ENCODE data around the gene DHX36.

DHX36 gene

DNA sequence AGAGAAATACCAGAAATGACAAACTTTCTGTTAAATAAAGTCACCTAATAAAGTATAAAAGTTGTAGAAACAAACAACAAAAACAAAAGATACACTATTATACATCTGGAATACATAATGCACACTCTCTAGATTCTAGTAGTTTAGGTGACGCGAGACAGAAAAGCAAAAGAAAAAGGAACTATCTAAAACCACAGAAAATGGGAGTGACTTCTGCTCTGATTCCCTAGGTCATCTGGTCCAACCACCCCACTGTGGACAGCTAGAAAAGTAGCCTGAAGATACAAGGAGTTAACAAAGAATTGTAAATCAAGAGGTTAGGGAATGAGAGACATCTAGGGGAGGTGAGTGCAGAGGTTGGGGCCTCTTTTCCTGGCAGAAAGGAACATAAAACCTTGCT lies 39.1 kb downstream of the DHX36 start:
- no peak for DNase-seq

DNA sequence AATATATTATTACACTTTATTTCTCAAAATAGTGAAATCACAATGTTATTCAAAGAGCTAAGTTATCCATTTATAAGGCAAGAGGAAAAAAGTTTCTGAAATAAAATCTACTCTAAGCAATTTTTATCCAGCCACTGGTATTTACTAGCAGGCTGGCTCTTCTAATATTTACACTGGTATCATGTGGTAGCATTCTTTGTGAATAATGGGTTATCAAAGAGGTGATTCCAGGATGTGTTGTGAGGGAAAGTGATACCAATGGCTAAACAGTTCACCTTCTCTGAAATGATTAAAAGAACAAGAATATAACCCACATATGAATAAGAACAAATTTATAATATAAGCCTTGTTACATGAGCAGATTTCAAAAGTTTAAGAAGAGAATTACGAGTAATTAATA lies 44.1 kb downstream of the DHX36 start:
- DNase-seq: no peak

DNA sequence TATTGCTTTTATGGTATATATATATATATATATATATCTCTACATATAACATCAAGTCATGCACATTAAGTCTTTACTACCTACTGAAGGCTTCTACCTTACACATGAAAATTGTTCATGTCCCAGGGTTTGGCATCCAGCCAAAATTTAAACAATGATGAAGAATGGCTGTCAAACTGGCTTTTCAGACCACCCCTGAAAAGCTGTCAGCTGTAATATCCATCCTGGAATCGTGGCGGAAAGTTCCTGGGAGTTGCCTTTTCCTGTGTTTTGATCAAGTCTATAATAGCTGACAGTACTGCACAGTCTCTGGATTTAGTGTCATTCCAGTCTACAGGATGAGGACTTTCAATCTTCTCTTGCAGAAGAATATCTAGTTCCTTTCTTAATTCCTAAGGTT lies 48.3 kb downstream of the DHX36 start:
- no peak for DNase-seq

- no peak for DNase-seq
Measured at GRCh38 chr3:154275292-154275691, 49.0 kb downstream of the DHX36 start.

DNA sequence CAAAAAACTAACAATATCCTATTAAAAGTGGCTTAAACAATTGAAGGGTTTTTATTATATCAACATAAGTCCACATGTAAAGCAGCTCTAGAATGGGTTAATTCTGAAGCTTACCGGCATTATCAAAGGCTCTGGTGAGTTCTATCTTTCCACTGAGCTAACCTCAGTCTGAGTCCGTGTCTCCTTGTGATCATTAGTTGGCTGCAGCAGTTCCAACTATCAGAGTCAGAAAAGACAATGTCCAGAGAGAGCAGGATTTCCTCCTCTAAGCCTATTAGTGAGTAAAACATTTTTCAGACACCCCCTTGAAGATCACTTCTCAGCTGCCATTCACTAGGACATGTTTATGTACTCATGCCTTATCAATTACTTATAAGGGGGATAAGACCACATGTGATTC lies 49.9 kb downstream of the DHX36 start:
- DNase-seq: no peak

DNA sequence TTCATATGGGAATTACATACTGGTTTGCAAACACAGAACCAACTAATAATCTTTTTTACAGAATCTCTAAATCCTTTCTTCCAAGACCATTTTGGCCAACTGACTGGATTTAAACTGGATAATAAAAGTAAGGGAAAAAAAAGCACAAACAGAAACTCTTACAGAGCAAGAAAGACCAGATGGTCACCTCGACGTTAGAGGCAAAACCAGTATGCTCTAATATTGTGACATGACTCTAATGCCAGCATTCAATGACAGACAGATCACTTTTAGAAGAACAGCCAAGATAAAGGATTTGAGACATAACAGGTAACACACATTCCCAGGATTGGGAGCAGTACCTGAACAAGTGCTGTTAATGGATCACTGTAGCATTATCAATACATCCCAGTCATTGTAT lies 50.9 kb downstream of the DHX36 start:
- DNase-seq: no peak

- no peak for DNase-seq
Measured at GRCh38 chr3:154254527-154254926, 69.8 kb downstream of the DHX36 start.

- DNase-seq: peak; percentile 90
Measured at GRCh38 chr3:154252759-154253638, 71.3 kb downstream of the DHX36 start.

- no peak for DNase-seq
Measured at GRCh38 chr3:154251610-154252009, 72.7 kb downstream of the DHX36 start.

- no peak for DNase-seq
Measured at GRCh38 chr3:154250291-154250690, 74.0 kb downstream of the DHX36 start.

DNA sequence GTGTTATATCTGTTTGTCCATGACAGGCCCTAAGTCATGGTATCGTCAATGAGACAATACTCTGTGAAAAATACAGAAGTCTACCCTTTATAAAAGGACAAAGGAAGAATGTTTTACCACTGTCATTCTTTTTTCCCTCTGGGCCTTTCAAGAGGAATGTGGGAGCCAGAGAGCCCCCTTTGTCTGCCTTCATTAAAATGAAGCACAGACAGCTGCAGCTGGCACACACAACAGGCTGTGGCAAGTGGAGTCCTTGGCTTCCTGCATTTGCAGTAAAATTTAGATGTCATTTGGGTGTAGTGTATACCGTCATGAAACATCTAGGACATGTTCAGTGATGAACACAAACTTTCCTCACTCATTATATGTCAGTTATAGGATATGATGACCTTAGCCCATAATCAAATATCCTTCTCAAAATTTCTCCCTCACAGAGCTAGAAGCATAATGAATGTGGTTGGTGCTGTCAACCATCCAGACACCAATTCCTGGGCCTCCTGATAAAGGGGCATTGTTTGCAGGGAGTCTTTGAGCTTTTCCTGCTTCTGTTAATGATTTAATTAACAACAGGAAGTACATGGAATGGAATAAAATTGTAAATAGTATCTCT lies 76.4 kb downstream of the DHX36 start:
- DNase-seq: no peak

DNA sequence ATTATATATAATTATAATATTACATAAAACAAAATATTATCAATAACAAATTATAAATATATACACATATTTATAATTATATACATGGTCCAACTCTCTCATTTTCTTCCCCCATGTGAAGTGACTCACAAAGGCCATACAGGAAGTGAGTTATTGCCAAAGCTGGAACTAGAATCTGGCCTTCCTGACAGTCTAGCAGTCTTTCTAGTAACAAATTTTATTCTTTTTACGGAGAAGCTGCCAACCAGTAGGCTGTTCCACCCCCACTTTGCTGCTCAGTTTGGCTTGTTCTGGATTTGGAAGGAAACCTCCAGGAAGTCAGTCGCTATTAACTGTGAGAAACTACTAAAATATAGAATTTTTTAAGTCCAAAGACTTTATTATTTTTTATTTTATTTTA lies 79.6 kb downstream of the DHX36 start:
- no peak for DNase-seq

DNA sequence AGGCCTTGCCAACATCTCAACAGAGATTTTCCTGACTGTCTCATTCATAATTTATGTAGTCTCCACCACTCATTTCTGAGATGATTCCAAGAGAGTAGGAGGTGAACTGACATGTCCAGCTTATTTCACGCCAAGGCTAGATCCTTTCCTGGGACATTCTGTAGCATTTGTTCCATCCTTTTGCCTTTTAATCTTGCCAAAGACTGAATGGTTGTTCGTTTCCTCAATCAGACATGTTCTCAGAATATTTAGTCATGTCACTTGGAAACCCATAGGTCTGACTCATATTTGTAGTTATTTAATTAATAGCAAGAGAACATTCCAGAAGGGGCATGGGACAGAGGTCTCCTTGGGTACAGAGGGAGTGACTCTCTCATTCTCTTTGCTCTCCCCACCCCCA lies 80.9 kb downstream of the DHX36 start:
- no peak for DNase-seq

DNA sequence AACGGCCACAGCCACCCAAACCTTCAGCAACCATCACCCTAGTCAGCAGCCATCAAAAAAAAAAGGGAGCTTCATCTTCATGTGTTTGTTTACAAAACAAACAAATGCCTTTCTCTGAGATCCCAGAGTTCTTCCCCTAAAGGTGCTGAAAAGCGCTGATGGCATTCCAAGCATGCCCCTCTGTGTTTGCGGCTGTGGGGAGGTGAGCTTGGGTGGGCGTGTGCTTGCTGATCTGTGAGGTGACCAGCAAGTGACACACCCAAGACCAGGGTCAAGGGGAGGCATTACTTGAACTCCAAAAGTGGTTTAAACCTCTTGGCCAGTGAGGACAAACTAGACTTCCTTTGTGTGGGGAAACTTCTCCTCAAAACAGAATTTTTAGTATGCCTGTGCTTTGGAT lies 81.5 kb downstream of the DHX36 start:
- no peak for DNase-seq

DNA sequence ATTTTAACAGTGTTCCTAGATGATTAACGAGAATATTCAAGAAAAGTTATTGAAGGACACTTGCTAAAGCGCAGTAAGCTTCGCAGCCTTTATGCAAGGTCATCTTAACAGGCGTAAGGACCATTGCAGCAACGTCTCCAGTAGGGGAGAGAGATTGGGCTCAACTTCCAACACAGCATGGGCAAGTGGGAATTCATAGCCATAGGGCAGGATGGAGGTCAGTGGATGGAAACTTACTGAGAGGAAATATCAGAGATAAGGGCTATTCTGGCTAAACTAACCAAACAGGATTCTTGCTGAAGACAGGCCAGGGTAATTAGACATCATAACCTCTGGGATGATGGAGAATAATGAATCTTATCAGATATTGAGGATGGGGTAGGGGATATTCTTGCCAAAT lies 82.8 kb downstream of the DHX36 start:
- DNase-seq: no peak

DNA sequence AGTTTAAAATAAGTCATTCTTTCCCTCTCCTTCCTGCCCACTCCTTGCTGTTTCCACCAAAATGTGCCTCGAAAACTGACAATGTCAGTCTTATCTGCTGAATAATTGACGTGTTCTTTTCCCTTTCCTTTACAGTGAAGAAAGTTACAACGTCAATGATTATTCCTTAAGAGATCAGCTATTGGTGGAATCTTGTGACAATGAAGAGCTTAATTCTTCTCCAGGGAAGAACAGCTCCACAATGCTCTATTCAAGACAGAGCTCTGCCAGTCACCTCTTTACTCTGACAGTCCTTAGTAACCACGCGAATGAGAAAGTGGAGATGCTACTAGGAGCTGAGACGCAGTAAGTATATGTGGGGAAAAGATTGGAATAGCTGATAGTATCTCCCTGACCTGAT lies 84.1 kb downstream of the DHX36 start:
- no peak for DNase-seq

DNA sequence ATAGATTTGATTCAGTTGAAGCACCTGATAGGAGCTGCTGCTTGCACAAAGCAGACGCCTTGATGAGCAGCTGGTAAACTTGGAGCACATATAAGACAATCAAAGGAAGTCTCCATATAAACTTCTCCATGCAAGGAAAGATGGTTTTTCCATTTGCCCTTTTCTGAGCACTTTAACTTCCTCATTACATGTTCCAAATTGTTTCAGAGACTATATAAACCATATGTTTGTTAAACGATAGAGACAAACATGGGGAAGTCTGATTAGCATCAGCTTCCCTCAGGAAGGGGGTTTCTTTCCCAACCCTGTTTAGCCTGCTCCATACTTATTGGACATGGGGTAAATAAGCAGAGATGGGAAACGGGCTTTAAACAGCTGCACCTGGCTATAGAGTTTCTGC lies 88.0 kb downstream of the DHX36 start:
- no peak for DNase-seq

- DNase-seq: no peak
Measured at GRCh38 chr3:154235330-154235729, 89.0 kb downstream of the DHX36 start.

DNA sequence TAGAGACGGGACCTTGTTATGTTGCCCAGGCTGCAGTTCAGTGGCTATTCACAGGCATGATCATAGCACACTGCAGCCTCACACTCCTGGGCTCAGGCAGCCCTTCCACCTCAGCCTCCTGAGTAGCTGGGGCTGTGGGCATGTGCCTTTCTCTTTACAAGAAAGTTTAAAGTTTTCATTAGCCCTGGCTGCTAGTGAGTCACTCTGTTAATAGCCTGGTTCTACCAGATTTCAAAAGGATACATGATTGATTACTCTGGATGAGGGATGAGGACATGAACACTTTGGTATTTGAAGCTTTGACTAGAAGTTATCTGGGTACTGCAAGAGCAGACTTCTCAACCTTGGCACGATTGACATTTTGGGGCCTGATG lies 95.1 kb downstream of the DHX36 start:
- no peak for DNase-seq

DNA sequence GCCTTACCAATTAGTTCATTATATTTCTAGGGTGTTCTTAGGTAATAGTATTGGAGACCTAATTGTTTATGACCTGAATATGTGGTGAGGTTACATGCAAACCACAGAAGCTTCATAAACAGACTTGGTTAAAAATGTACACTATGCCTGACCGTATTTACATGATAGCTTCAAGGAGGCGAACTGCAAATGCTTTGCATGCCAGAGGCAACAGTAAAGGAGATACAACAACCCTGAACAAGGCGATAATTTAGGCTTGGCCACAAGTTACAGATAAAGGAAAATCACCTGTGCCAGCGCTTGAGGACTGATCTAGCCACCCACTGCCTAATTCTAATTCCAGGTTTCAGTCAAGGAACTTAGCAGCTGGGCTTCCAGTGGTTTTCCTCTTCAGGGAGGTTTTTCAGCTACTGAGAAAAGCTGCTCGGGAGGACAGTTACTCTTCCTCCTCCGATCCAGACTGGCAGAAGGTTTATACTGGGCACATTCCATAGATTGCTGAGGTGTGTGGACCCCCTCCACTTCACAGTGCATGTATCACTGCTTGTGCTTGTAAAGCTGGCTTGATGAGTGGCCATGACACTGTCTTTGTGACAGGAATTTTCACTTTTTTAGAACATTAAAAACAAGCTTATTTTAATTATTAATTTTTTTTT lies 95.6 kb downstream of the DHX36 start:
- DNase-seq: no peak

DNA sequence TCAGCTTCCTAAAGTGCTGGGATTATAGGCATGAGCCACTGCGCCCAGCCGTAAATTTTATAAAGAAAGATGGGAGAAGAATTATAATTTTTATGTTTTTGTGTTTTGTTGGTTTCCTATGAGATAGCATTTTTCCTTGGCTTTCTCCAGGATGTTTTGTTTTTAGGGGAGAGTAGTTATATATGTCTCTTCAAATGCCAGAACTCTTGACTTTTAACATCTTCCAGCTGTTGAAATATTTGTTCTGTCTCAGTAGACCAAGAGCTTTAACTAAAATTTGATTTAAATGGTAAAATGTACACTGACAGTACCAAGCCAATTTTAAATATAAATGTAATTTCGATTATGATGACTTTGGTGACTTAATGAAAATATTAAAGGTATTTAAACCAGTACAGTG lies 96.8 kb downstream of the DHX36 start:
- DNase-seq: no peak

DNA sequence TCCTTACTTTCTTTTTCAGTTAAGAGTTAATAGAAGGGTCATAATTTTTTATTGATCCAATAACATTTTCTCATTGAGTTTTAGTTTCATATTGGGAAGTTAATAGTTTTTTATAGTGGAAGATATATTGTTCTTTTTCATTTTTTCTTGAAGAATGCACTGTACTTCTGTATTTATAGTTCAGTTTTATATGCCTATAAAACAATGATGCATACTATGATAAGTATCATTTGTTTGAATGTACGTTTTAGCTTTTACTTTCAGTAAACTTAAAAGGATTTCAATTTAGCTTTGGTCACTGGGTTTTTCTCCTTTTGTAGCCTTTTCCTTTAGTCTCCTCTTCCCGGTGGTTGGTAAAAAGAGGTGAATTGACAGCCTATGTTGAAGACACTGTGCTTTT lies 98.8 kb downstream of the DHX36 start:
- DNase-seq: no peak

DNA sequence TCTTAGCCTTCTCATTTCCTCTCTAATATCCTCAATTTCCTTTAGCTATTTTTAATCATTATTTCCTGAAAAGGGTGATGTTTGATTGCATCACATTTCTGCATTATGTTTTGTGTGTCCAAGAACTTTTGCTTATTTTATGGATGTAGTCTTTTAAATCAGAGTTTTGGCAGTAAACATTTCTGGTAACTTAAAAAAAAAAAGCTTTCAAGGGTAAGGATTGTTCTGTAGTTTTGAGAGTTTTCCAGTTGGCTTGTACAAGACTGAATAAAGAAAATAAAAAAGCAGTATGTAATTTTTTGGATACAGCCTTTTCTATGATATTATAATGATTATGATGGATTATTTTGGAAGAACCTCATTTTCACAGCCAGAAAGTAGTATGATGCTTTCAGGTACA lies 99.4 kb downstream of the DHX36 start:
- DNase-seq: no peak

GRCh38 chr3:154224366-154224765 lies 99.9 kb downstream of the DHX36 start:
- no peak for DNase-seq
